Upper lobe of left lung (tissue), 4 donors: Measurements from ENCODE around the gene SAP30.

Source experiments
- EP300 ChIP-seq, 4 donors: sonication (generic); formaldehyde crosslinking; IDR thresholded peaks; one replicate each; pipeline ENCODE4 v1.5.1; 2017; ENCODE audit warnings: antibody characterized with exemption in 4 of 4, control low read depth in 2 of 4
- POLR2A ChIP-seq, 4 donors: fragments of 450-650 bp; IDR thresholded peaks; one replicate each; pipeline ENCODE4 v1.5.1; 2016 to 2017; ENCODE audit warnings: antibody characterized with exemption in 4 of 4, mild to moderate bottlenecking in 2 of 4
- POLR2AphosphoS5 ChIP-seq, 2 donors: sonication (generic); formaldehyde crosslinking; IDR thresholded peaks; one replicate each; pipeline ENCODE4 v1.5.1; 2017; ENCODE audit warnings: antibody characterized with exemption in 2 of 2
- TF ChIP-seq, protein P1 (sequence below), 6 experiments: fragments of 450-650 bp in 4 of 6; fragments of 200-600 bp in 2 of 6; sonication (generic) in 2 of 6; IDR thresholded peaks; one replicate each; pipeline ENCODE4 v1.5.1; 2016 to 2019; ENCODE audit warnings: antibody characterized with exemption in 6 of 6

DNA sequence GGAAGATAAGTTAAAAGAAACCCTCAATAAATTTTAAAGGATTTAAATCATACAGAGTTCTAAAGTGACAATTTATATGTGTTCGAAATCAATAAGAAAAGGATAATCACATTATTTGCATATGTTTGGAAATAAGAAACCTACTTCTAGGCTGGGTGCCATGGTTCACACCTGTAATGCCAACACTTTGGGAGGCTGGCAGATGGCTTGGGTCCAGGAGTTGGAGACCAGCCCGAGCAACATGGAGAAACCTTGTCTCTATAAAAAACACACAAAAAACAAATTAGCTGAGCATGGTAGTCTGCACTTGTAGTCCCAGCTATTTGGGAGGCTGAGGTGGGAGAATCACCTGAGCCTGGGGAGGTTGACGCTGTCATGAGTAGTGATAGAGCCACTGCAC lies 8.1 kb upstream of the SAP30 start:
- no peak for TF ChIP-seq EP300 (IDR thresholded peaks at IDR 0.05)
- TF ChIP-seq, protein P1, sequence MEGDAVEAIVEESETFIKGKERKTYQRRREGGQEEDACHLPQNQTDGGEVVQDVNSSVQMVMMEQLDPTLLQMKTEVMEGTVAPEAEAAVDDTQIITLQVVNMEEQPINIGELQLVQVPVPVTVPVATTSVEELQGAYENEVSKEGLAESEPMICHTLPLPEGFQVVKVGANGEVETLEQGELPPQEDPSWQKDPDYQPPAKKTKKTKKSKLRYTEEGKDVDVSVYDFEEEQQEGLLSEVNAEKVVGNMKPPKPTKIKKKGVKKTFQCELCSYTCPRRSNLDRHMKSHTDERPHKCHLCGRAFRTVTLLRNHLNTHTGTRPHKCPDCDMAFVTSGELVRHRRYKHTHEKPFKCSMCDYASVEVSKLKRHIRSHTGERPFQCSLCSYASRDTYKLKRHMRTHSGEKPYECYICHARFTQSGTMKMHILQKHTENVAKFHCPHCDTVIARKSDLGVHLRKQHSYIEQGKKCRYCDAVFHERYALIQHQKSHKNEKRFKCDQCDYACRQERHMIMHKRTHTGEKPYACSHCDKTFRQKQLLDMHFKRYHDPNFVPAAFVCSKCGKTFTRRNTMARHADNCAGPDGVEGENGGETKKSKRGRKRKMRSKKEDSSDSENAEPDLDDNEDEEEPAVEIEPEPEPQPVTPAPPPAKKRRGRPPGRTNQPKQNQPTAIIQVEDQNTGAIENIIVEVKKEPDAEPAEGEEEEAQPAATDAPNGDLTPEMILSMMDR (IDR thresholded peaks at IDR 0.05): no peak
- TF ChIP-seq POLR2A (IDR thresholded peaks at IDR 0.05): no peak
- no peak for TF ChIP-seq POLR2AphosphoS5 (IDR thresholded peaks at IDR 0.05)
